Parathyroid adenoma (tissue), 2 donors: Measurements from ENCODE around the gene CHMP5.

Experiments used
- H2AFZ ChIP-seq: fragments of 300-600 bp; sonication (generic); one replicate; pipeline ENCODE4 v1.7.0; 2017; ENCODE audit warnings: antibody characterized with exemption, mild to moderate bottlenecking
- H3K27ac ChIP-seq: fragments of 300-600 bp; sonication (generic); one replicate; pipeline ENCODE4 v1.7.0; 2017
- H3K27me3 ChIP-seq: fragments of 300-600 bp; sonication (generic); one replicate; pipeline ENCODE4 v1.7.0; 2017; ENCODE audit warnings: low read length; ENCODE audit not compliant: control insufficient read depth, insufficient read depth
- H3K36me3 ChIP-seq: fragments of 300-600 bp; sonication (generic); one replicate; pipeline ENCODE4 v1.7.0; 2017; ENCODE audit warnings: low read length; ENCODE audit not compliant: control insufficient read depth, insufficient read depth
- H3K4me1 ChIP-seq: fragments of 300-600 bp; sonication (generic); one replicate; pipeline ENCODE4 v1.7.0; 2017; ENCODE audit warnings: control low read depth
- H3K4me2 ChIP-seq: fragments of 300-600 bp; sonication (generic); one replicate; pipeline ENCODE4 v1.7.0; 2017; ENCODE audit warnings: low read length
- H3K4me3 ChIP-seq: fragments of 300-600 bp; sonication (generic); one replicate; pipeline ENCODE4 v1.7.0; 2017; ENCODE audit warnings: low read depth, low read length
- H3K79me2 ChIP-seq: fragments of 300-600 bp; sonication (generic); one replicate; pipeline ENCODE4 v1.7.0; 2017; ENCODE audit warnings: control low read depth
- H3K9ac ChIP-seq: fragments of 300-600 bp; sonication (generic); one replicate; pipeline ENCODE4 v1.7.0; 2017; ENCODE audit warnings: mild to moderate bottlenecking
- H3K9me3 ChIP-seq: fragments of 300-600 bp; sonication (generic); one replicate; pipeline ENCODE4 v1.7.0; 2017; ENCODE audit warnings: low read length; ENCODE audit not compliant: control insufficient read depth
- TF ChIP-seq, protein P1 (sequence below): fragments of 300-600 bp; sonication (generic); IDR thresholded peaks from one replicate; pipeline ENCODE4 v1.7.0; 2017; ENCODE audit warnings: antibody characterized with exemption, mild to moderate bottlenecking
- donor health status: primary hyperparathyroidism.

The CHMP5 gene

GRCh38 chr9:33264473-33265177 is at the start of gene CHMP5, which contains the start of gene BAG1:
CHMP5 (plus strand) TSS chr9:33265049; CDS start chr9:33265079, 30 bp downstream.
BAG1 (minus strand) TSS chr9:33264708.
- peaks cover 3% of the 10 kb centered on the region for H3K4me1 ChIP-seq
- peak within 1 kb of the TSS; percentile 75 for H3K27ac ChIP-seq
- peaks cover 4% of the 10 kb centered on the region for H3K79me2 ChIP-seq
- TF ChIP-seq, protein P1, sequence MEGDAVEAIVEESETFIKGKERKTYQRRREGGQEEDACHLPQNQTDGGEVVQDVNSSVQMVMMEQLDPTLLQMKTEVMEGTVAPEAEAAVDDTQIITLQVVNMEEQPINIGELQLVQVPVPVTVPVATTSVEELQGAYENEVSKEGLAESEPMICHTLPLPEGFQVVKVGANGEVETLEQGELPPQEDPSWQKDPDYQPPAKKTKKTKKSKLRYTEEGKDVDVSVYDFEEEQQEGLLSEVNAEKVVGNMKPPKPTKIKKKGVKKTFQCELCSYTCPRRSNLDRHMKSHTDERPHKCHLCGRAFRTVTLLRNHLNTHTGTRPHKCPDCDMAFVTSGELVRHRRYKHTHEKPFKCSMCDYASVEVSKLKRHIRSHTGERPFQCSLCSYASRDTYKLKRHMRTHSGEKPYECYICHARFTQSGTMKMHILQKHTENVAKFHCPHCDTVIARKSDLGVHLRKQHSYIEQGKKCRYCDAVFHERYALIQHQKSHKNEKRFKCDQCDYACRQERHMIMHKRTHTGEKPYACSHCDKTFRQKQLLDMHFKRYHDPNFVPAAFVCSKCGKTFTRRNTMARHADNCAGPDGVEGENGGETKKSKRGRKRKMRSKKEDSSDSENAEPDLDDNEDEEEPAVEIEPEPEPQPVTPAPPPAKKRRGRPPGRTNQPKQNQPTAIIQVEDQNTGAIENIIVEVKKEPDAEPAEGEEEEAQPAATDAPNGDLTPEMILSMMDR, result peak; percentile 28
- H3K4me2 ChIP-seq, result peak within 1 kb of the TSS; percentile 89
- H3K27me3 ChIP-seq, result no peaks in the 10 kb centered on the region
- no peaks in the 10 kb centered on the region for H3K36me3 ChIP-seq
- H3K4me3 ChIP-seq, result peak within 1 kb of the TSS; percentile 92
- no peak within 1 kb of the TSS for H3K9ac ChIP-seq
- H3K9me3 ChIP-seq, result no peaks in the 10 kb centered on the region
- H2AFZ ChIP-seq, result peak within 1 kb of the TSS; percentile 76

DNA sequence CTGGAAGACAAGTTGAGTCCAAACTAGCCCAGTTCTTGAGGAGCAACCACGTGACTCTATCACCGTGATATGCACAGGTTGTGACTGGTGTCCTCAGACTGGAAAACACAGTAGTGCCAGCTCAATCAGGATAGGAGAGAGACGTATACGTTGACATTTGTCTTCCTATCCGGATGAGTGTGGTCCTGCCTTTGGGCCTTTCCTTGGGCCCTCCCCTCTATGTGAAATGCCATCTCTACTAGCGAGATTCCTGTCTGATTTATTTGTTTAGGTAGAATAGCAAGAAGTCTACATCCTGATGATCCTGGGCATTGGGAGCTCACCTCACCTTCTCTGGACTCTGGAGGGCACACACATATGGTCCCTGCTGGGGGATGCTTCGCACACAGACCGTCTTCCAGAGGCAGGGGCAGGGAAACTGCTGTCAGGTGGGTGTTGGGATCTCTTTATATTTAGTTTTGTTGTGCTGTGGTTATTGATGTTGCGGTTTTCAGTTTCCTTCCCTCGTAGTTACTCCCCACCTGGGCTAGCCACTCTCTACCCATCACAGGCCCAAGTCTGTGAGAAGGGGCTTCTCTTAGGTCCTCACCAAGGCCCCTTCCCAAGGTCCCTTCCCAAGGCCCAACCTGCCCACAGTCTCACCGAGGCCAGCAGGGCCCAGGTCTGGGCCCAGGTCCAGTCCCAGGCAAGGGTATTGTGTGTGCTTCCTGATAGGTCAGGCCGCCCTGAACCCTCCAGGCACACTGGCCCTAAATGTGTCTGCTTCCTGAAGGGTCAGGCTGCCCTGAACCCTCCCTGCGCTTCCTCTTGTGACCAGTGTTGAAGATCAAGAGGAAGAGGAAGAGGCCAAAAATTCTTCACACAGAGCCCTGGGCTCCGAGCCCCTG is 43.9 kb upstream of the CHMP5 start:
- Histone ChIP-seq H3K4me3 (no peak overlapping the region), H3K4me1 (no peaks in the 10 kb centered on the region), H3K79me2 (no peaks in the 10 kb centered on the region), H3K4me2 (no peak overlapping the region), H2AFZ (no peak overlapping the region), H3K9me3 (no peaks in the 10 kb centered on the region), H3K36me3 (no peaks in the 10 kb centered on the region), H3K27ac (no peak overlapping the region), H3K9ac (no peak overlapping the region), H3K27me3 (no peaks in the 10 kb centered on the region)
- TF ChIP-seq, protein P1, result no peak

DNA sequence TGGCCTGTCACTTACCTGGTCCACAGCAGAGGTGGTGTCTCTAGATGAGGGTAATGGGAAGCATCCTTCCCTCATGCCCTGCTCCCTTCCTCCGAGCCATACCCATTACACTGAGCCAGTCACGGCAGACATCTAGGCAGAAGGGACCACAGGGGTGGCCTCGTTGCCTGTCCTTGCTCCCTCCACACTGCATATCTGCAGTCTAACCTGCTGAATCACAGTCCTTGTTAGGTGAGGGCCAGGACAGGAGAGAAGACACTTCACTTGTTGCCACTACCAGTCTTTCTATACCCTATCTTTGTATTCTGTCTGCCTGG is 43.3 kb upstream of the CHMP5 start:
- H3K36me3 ChIP-seq, result no peaks in the 10 kb centered on the region
- H3K27me3 ChIP-seq, result no peaks in the 10 kb centered on the region
- H3K9me3 ChIP-seq, result no peaks in the 10 kb centered on the region
- H2AFZ ChIP-seq, result no peak overlapping the region
- no peak overlapping the region for H3K27ac ChIP-seq
- H3K4me3 ChIP-seq, result no peak overlapping the region
- H3K9ac ChIP-seq, result no peak overlapping the region
- no peaks in the 10 kb centered on the region for H3K4me1 ChIP-seq
- no peak overlapping the region for H3K4me2 ChIP-seq
- TF ChIP-seq, protein P1, result no peak
- no peaks in the 10 kb centered on the region for H3K79me2 ChIP-seq

GRCh38 chr9:33222031-33222430 is 42.8 kb upstream of the CHMP5 start:
- Histone ChIP-seq H3K9me3 (no peaks in the 10 kb centered on the region), H3K4me2 (no peak overlapping the region), H3K79me2 (no peaks in the 10 kb centered on the region), H3K4me3 (no peak overlapping the region), H3K9ac (no peak overlapping the region), H3K27me3 (no peaks in the 10 kb centered on the region), H2AFZ (no peak overlapping the region), H3K27ac (no peak overlapping the region), H3K36me3 (no peaks in the 10 kb centered on the region), H3K4me1 (no peaks in the 10 kb centered on the region)
- TF ChIP-seq, protein P1, result no peak
